GM18909 (cell line): Measurements from ENCODE around the gene RPS14.
"Not testable (repeated sequence)": the region's sequence is repeated elsewhere in the genome, so short reads cannot be mapped to it uniquely, and the experiment has no call there.

Source experiments
- ATAC-seq: cut with Tn5 transposase; IDR thresholded peaks from one replicate; pipeline ENCODE4 v1.9.1; 2021; ENCODE audit warnings: mild to moderate bottlenecking; ENCODE audit not compliant: unreplicated experiment, poor library complexity

RPS14 gene

DNA sequence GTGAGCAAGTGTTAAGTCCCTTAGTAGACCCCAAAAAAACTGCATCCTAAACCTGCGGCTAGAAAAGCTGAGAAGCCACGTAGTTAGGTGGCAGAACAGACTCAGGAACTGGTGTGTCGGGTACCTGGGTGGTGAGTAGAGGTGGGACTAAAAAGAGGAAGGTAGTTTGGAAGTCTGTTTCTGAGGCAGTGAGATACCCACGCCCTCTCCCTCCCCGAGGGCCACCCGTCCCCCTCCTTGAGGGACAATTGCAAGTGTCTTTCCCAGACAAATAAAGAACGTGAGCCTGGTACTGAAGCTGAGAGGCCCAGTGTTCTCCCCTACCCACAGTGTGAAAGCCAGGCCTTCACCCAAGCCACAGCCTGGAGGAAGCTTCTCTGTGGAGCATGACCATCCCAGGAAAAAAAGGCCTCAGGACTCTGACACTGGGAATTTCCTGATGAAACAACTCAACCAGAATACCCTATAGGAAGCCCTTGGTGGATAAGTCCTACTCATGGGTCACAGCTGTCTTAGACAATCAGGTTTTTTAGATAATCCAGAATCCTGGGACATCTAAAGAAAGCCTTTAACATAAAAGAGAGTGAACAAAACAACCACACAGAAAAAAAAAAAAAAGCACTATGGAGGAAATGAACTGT, 29.8 kb downstream of the RPS14 start:
- ATAC-seq, result peak; percentile 61

DNA sequence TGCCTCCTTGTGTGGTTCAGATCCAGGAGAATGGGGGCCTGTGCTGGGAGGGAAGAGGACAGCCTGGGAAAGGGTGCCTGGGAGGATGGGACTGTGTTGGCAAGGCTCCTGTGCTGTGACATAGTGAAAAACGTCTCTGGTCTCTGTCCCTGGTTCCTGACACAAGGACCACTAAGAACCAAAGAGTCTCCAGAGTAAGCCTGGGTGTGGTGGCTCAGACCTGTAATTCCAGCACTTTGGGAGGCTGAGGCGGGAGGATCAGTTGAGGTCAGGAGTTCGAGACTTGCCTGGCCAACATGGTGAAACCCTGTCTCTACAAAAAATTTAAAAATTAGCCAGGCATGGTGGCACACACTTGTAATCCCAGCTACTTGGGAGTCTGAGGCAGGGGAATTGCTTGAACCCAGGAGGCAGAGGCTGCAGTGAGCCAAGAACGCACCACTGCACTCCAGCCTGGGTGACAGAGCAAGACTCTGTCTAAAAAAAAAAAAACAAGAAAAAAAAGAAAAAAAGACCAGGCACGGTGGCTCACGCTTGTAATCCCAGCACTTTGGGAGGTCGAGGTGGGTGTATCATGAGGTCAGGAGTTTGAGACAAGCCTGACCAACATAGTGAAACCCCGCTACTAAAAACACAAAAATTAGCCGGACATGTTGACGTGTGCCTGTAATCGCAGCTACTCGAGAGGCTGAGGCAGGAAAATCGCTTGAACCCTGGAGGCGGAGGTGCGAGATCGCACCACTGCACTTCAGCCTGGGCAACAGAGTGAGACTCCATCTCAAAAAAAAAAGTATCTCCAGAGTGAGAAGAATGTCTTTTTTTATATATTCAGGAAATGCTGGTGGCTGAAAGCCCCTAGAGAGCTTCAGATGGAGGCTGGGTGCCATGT, 35.4 kb downstream of the RPS14 start:
- ATAC-seq, result not testable (repeated sequence)

DNA sequence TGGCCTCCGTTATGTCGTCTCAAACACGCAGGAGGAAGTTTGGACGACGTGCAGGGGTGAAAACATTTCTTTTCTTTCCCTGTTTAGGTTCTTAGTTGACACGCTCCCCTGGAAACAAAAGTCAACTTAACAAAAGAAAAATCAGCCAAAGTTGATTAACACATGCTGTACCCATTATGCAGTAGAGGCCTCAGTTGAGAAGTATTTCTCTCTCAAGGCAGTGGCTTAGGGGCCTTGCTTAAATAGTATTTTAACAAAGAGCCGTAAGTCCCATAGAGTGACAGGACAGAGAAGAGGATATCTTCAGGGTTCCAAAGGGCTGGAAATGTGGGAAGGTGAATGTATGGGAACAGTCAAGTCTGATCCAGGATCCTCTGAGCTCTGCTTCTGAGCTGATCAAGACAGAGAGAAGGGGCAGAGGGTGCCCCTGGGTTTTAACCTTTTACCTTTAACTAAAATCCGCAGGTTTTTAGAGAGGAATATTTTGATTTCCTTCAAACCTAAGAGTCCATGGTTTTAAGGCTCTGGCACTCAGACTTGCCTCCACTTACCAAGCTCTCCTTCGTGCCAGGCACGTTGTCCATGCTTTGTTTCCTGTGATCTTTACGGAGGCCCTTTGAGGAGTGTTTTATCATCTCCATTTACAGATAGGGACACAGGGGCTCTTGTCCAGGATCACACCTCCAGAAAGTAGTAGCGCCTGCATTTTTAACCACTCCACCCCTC, 36.2 kb downstream of the RPS14 start:
- no peak for ATAC-seq

DNA sequence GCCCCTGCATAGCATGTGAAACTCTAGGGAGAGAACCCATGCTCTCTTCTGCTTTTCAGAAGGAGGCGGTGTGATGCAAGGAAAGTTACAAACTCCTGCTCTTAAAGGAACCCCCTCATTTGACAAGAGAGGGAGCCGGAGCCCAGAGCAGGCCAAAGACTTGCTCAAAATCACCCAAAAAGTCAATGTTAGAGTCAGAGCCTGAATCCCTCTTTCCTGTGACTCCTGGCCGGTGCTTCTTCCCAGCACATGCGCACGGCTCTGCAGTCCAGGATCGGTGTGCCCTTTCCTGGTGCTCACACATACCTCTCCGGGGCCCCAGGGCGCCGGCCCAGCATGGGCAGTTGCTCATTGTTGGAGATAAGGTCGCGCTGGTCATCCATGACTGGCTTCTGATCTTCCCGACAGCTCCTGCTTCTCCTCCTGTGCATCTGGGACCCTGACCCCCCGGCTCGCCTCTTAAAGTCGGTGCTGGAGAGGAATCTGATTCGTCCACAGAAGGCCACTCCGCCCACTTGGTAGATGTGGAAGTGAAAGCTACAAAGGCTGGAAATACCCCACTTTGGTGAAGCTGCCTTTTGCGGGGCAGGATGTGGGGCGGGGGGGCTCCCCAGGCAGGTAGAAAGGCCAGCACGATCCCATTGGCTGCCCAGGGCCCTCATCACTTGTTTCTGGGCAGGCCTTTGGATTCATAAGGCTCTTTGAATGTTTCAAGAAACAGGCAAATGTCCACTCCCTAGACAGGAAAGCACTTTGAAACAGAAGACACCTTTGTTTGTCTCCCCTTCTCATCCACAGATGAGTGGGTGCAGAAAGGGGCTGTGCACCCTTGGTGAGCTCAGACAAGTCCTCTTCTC, 37.0 kb downstream of the RPS14 start, which contains the start of gene CD74:
TSS of gene CD74 (minus strand) at position 592 of the 857 bp plus-strand sequence. CDS start at position 431, 161 bp downstream.
- ATAC-seq, result peak; percentile 78

DNA sequence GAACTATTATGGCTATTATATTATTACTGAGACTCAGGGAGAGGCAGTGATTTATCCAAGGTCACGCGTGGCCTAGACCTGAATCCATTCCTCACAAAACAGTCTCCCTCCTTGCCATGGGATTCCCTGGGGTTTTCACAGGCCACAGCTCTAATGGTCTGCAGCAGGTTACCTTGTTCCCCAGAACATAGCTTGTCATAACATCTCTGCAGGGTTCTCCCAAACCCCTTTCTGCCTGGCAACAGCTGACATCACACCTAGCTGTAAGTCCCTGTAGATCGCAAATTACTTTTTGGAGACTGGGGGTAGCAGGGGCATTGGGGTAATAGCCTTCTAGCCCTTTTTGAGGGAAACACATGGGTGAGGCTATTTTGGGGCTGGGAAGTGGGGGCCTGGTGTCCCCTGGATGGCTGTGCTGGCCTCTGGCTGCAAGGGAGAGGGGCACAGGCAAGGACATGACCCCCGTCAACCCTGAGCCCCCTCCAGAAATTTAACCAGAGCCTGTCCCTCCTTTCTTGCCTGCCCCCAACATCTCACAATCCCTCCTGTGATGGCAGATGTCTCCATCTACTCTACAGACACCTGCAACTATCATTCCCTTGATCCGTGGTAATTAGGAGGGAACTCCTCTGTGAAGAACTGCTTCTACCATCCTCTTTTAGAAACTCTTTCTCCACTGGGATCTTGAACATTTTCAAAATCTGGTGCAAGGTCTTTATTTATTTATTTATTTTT, 38.1 kb downstream of the RPS14 start:
- ATAC-seq, result no peak

DNA sequence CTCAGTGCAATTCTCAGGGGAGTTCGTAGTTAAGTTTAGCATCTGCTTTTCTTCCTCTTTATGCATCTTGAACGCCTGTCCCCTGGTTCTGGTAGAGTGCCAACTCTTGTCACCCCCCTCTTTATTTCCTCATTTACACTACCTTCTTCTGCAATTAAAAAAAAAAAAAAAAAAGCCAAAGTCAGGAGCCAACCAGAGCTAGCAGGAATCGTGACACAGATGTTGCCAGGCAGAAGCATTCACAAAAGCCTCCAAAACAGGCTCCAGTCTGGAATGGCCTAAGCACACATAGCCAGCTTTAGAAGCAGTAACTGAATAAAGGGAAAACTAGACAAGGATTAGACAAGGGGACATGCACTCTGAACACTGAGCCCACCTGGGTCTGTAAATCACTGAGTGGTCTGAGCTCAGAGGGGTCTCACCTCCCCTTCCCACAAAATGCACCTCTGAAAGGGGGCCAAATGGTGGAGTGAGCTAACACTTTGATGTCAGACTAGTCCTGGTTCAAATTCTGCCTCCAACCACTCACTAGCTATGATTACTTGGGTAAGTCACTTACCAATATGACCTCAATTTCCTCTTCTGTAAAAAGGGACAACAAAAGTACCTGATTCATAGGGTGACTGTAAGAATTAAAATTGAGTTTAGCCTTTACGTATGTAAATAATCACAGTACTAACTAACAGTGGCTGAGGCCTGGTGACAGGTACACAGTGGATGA, 38.9 kb downstream of the RPS14 start:
- ATAC-seq, result no peak

DNA sequence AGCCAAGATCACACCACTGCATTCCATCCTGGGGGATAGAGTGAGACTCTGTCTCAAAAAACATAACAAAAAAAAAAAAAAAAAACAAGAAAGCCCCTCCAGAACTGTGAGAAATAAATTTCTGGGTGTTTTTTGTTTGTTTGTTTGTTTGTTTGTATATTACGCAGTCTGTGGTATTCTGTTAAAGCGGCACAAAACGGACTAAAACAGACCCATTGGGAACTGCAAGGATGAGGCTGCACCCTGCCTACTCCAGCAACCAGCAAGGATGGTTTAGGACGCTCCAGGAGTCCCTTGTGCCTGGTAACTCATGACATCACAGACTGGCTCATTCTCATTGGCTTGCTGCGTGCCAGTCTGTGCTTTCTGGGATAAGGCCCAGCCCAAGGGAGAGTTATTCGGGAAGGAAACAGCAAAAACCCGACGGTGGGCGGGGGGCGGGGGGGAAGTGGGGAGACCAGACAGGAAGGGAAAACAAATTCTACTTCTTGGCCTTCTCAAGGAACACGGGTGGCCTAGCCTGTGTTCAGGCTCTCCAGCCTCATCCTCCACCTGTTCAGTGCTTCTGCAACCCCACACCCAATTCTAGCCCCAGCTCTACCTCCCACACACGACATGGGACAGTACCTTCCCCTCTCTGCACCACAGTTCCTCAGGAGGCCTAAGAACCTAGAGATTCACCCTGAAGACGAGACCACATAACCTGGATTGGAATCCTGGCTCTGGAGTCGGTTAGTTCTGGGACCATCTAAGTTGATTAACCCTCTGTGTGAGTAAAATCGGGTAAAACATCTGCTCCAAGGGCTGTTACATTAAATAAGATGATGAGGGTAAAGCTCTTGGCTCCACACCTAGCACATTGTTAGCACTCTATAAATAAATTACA, 39.7 kb downstream of the RPS14 start:
- peak; percentile 30 for ATAC-seq

DNA sequence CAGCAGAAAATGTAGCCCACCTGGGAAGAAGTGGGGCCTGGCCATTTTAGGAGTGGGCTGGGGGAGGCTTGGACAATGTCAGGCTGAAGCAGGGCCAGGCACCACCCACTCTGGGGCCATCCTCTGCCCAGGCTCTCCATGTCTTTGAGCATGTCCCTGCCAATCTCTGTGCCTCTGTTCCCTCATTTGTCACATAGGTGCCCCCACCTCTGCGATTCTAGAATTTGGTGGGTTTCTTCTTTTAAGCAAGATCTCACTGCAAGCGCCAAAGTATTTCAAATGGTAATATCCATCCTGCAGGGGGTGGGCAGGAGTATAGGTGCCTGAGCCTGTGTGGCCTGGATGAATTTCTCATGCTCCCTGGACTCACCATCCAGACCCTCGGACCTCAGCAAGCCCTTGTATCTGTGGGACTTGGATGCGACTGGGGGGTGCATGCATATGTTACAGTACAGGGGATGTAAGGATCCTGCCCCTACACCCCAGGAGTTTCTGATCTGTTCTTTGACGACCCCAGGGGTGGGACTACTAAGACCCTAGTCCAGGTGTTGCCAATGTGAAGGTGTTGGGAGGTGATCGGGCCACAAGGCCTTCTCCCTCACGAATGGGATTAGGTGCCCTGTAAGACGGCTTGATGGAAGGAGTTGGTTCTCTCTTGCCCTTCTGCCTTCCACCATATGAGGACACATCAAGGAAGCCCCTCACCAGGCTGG, 41.2 kb downstream of the RPS14 start:
- no peak for ATAC-seq

DNA sequence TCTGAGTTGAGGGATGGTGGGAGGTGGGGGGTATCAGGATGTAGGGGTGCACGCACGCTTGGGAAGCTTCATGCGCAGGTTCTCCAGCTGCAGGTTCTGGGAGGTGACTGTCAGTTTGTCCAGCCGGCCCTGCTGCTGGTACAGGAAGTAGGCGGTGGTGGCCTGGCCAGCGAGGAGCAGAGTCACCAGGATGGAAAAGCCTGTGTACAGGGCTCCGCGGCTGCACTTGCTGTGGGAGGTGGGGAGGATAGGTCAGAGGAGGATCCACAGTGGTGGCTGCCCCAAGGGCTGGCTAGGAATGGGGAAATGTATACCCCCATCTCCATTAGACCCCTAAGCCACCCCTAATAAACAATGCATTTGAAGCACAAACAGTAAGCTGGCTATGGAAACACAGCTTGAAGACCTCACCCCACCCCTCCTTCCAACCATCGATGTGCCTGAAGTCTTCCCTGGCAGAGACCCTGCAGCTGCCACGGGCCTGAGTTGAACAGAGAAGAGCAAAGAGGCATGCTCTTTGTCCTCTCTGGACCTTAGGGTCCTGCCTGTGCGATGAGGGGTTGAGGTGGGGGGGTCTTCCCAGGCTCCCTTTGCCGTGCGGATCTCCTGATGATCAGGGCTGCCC, 42.3 kb downstream of the RPS14 start:
- no peak for ATAC-seq

DNA sequence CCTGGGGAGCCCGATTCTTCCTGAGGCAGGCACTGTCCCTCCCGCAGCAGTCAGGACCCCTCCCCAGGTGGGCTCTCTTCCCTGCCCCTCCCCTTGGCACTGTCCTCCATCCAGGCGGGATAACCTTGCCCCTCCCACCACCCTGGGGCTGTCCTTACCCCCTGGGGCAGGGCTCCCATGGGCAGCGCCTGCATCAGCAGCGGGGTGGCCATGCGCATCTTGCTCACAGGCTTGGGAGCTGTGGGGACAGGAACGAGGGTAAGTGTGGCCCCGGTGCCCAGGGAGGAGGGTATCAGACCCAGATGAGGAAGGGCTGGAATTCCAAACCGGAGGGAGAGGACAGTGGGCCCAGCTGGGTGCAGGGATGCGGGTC, 42.8 kb downstream of the RPS14 start:
- ATAC-seq, result no peak

DNA sequence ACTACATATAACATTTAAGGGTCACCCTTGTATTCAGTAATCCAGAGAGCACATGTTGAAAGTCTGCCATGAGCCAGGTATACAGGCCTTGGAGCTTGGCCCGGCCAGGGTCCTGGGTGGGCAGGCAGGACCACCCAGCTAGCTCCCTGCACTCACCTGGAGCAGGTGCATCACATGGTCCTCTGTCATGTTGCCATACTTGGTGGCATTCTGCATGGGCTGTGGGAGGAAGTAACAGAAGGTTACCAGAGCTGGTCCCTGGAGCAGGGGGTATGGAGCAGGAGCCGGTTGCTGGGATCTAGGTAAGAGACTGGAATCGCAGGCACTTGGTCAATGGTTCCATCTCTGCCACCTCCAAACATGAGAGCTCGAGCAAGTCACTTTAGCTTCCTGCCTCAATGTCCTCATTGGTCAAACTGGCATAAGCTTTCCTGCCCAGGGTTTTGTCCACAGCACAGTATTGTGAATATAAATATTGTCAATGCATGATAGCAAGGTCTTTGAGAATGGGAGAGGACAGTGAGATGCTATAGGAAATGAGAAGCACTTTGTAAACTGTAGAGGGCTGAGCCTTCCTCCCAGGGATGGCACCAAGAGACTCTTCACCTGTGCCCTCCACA, 43.3 kb downstream of the RPS14 start:
- no peak for ATAC-seq

DNA sequence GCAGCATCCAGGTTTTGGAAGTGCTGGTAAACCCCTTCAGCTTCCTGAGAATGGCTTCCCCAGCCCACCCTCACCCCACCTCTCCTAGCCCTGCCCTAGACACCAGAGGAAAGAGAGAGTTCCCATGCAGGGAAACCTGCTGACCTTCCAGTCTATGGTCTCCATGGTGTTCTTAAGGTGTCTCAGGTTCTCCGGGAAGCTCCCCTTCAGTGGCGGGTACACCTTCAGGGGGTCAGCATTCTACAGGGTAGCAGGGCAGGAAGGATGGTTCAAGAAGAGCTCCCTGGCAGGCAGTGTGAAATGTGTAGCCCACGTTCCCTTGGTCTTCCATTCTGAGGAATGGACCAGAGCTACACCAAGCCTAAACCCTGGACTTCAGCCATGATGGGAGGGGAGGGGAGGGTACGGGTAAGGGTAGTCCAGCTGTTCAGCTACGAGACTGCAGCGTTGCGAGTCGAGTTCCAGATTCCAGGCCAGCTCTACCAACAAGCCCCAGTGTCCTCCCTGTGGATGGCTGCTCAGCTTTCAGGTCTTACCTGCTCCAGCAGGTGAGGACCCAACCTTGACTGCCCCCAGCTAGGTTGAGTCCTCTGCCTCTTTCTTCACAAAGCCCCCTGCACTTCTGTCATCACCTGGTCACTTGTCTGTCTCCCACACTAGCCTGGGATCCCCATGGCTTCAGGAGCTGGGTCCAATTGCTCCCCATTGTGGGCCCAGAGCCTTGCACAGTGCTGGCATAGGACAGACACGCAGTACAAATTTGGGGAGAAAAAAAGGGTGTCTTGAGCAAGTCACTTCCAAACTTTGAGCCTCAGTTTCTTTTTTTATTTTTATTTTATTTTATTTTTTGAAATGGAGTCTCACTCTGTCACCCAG, 44.4 kb downstream of the RPS14 start:
- ATAC-seq, result no peak

DNA sequence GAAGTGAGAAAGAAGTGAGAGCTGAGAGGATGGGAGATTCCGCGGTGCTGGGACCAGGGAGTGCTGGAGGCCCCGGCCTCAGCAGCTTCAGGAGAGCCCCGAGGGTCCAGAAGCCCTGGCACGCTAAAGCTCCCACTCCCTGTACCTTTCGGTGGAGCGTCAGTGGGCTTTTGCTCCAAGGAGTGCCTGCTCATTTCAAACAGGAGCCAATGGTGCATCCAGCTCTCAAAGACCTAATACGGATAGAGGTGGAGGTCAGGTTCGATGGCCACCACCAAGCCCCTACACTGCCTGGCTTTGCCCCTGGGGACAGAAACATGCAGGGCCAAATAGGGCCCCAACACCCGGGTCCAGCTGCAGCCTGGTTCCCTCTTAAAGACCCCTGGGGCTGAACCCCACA, 45.0 kb downstream of the RPS14 start:
- ATAC-seq, result no peak

DNA sequence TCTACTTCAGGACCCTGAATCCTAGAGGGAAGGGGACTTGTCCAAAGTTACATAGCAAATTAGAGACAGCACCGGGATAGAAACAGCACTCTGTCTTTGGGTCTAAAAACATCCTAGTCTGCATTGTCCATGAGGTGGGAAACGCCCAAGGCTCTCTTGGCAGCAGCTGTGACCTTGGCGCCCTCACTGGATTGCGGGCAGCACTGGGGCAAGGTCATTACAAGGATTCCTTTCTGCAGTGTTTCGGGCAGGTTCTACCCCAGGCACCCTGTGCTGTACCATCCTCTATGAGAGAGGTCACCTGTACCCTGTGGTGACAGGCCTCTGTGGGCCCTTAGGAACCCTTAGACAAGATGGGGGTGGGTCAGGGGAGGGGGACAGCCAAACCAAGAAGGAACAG, 45.4 kb downstream of the RPS14 start:
- ATAC-seq, result no peak

DNA sequence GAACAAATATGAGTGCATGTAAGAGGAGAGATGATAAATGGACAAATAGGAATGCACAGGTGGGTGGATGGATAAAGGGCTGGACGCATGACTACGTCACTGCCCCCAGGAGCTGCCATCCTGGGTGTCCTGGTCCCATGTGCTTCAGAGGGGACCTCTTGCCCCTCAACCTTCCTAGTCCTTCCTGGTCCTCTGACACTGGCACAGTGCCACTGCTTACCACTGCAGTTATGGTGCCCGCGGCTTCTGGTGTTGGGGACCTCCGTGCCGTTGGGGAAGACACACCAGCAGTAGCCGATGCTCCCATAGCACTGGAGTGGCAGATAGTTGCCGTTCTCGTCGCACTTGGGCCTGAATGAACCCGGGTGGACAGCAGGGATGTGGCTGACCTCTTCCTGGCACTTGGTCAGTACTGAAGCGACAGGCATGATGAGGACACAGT, 46.6 kb downstream of the RPS14 start:
- ATAC-seq, result no peak
